ENCODE measurements around the gene GSN. TPM values are rescaled to one million over a fixed set of nuclear protein-coding genes. Genes with fewer than 3 reads are reported as not detected.

GSN gene
- total RNA-seq, 5 donors from 2014 or later (not counting 1 experiment from before 2014, with no cell fraction given) = 6.3 to 8.8 (median 8.4) TPM

GRCh38 chr9:121299467-121300282, 31.7 kb downstream of the GSN start:
- H3K9me3 Mint-ChIP-seq = no peaks in the 10 kb centered on the region
- ATAC-seq (replicated peaks in 1 of 4) (peak; percentile 58 to 74 (median 64)), DNase-seq (peak in 7 of 35 experiments; percentile 8 to 24 (median 16))
- POLR2A ChIA-PET = no interaction called here
- Histone ChIP-seq H3K4me1 (ENCODE audit: control insufficient read depth in 1 of 2, extremely low read depth in 1 of 2, insufficient read depth in 2 of 2, low read length in 2 of 2) (peaks cover 3 to 9% of the 10 kb centered on the region in 2 experiments), H3K27ac (ENCODE audit: low read length) (no peak overlapping the region), H3K4me3 (ENCODE audit: control insufficient read depth in 1 of 2, extremely low read depth in 1 of 2, low read length in 1 of 2) (peak overlapping the region; percentile 21 to 62), H3K36me3 (ENCODE audit: control insufficient read depth in 2 of 2, extremely low read depth in 1 of 2, insufficient read depth in 1 of 2, low read length in 1 of 2) (no peaks in the 10 kb centered on the region), H3K9me3 (no peaks in the 10 kb centered on the region), H3K27me3 (replicated peaks in 1 of 2; ENCODE audit: control insufficient read depth in 2 of 2, extremely low read depth in 1 of 2, insufficient read depth in 2 of 2, low read length in 1 of 2) (peaks cover 0 to 32% of the 10 kb centered on the region in 2 experiments)
- peaks cover 17% of the 10 kb centered on the region for H3K36me3 Mint-ChIP-seq
- peaks cover 16 to 17% of the 10 kb centered on the region in 2 donors for H3K27me3 Mint-ChIP-seq
- CTCF ChIA-PET = interaction anchor here in 1 of 2 donors (0.5 kb wide), 1 partner anchor 71 kb away, joined by 3 read pairs; no protein-coding TSS in a partner anchor
- H3K4me1 Mint-ChIP-seq = peaks cover 13 to 20% (median 19%) of the 10 kb centered on the region in 3 donors
- WGBS (ENCODE audit: insufficient coverage) = 5% methylated on average over 70 of the region's 74 CpGs
- H3K4me3 Mint-ChIP-seq = peak overlapping the region; percentile 66 to 71 (median 68)
- peak overlapping the region in 1 of 2 donors; percentile 28 for H3K27ac Mint-ChIP-seq

- Mint-ChIP-seq H3K36me3 (peaks cover 17% of the 10 kb centered on the region), H3K9me3 (no peaks in the 10 kb centered on the region), H3K27ac (no peak overlapping the region), H3K4me3 (peak overlapping the region; percentile 65 to 71 (median 68)), H3K4me1 (peaks cover 13 to 20% (median 19%) of the 10 kb centered on the region in 3 donors), H3K27me3 (peaks cover 16 to 17% of the 10 kb centered on the region in 2 donors)
- Histone ChIP-seq H3K4me3 (ENCODE audit: control insufficient read depth in 1 of 2, extremely low read depth in 1 of 2, low read length in 1 of 2) (peak overlapping the region in 1 of 2 donors; percentile 62), H3K9me3 (no peaks in the 10 kb centered on the region), H3K4me1 (ENCODE audit: control insufficient read depth in 1 of 2, extremely low read depth in 1 of 2, insufficient read depth in 2 of 2, low read length in 2 of 2) (peaks cover 3 to 9% of the 10 kb centered on the region in 2 experiments), H3K36me3 (ENCODE audit: control insufficient read depth in 2 of 2, extremely low read depth in 1 of 2, insufficient read depth in 1 of 2, low read length in 1 of 2) (no peaks in the 10 kb centered on the region), H3K27ac (ENCODE audit: low read length) (no peak overlapping the region), H3K27me3 (replicated peaks in 1 of 2; ENCODE audit: control insufficient read depth in 2 of 2, extremely low read depth in 1 of 2, insufficient read depth in 2 of 2, low read length in 1 of 2) (peaks cover 0 to 32% of the 10 kb centered on the region in 2 experiments)
- ATAC-seq (replicated peaks in 1 of 4) (no peak), DNase-seq (no peak)
- POLR2A ChIA-PET = no interaction called here
- CTCF ChIA-PET = no interaction called here
- 69% methylated on average over 9 of the region's 13 CpGs for WGBS (ENCODE audit: insufficient coverage)
Observed at GRCh38 chr9:121300283-121301119, 32.5 kb downstream of the GSN start.

- ChIA-PET CTCF (no interaction called here), POLR2A (no interaction called here)
- peaks cover 16 to 17% of the 10 kb centered on the region in 2 donors for H3K27me3 Mint-ChIP-seq
- H3K4me3 Mint-ChIP-seq = no peak overlapping the region
- no peak overlapping the region for H3K27ac Mint-ChIP-seq
- H3K4me1 Mint-ChIP-seq = peaks cover 13 to 20% (median 19%) of the 10 kb centered on the region in 3 donors
- H3K4me1 ChIP-seq (ENCODE audit: control insufficient read depth in 1 of 2, extremely low read depth in 1 of 2, insufficient read depth in 2 of 2, low read length in 2 of 2) = peaks cover 3 to 9% of the 10 kb centered on the region in 2 experiments
- H3K4me3 ChIP-seq (ENCODE audit: control insufficient read depth in 1 of 2, extremely low read depth in 1 of 2, low read length in 1 of 2) = no peak overlapping the region
- peaks cover 17% of the 10 kb centered on the region for H3K36me3 Mint-ChIP-seq
- peaks cover 0 to 30% of the 10 kb centered on the region in 2 experiments for H3K27me3 ChIP-seq (replicated peaks in 1 of 2; ENCODE audit: control insufficient read depth in 2 of 2, extremely low read depth in 1 of 2, insufficient read depth in 2 of 2, low read length in 1 of 2)
- DNase-seq (no peak), ATAC-seq (replicated peaks in 1 of 4) (no peak)
- H3K9me3 ChIP-seq = no peaks in the 10 kb centered on the region
- no peaks in the 10 kb centered on the region for H3K36me3 ChIP-seq (ENCODE audit: control insufficient read depth in 2 of 2, extremely low read depth in 1 of 2, insufficient read depth in 1 of 2, low read length in 1 of 2)
- WGBS (ENCODE audit: insufficient coverage) = 88% methylated on average over 11 of the region's 11 CpGs
- no peak overlapping the region for H3K27ac ChIP-seq (ENCODE audit: low read length)
- H3K9me3 Mint-ChIP-seq = no peaks in the 10 kb centered on the region
Observed at GRCh38 chr9:121301881-121302286, 33.9 kb downstream of the GSN start.

- H3K27me3 ChIP-seq (replicated peaks in 1 of 2; ENCODE audit: control insufficient read depth in 2 of 2, extremely low read depth in 1 of 2, insufficient read depth in 2 of 2, low read length in 1 of 2) = peaks cover 0 to 30% of the 10 kb centered on the region in 2 experiments
- H3K27ac ChIP-seq (ENCODE audit: low read length) = no peak overlapping the region
- no peaks in the 10 kb centered on the region for H3K9me3 Mint-ChIP-seq
- ATAC-seq (replicated peaks in 1 of 4) (no peak), DNase-seq (no peak)
- H3K4me1 ChIP-seq (ENCODE audit: control insufficient read depth in 1 of 2, extremely low read depth in 1 of 2, insufficient read depth in 2 of 2, low read length in 2 of 2) = peaks cover 3 to 9% of the 10 kb centered on the region in 2 experiments
- H3K27me3 Mint-ChIP-seq = peaks cover 16 to 17% of the 10 kb centered on the region in 2 donors
- no peak overlapping the region for H3K27ac Mint-ChIP-seq
- CTCF ChIA-PET = no interaction called here
- no peaks in the 10 kb centered on the region for H3K9me3 ChIP-seq
- POLR2A ChIA-PET = no interaction called here
- WGBS (ENCODE audit: insufficient coverage) = 100% methylated on average over 3 of the region's 5 CpGs
- H3K4me1 Mint-ChIP-seq = peaks cover 13 to 20% (median 19%) of the 10 kb centered on the region in 3 donors
- peaks cover 17% of the 10 kb centered on the region for H3K36me3 Mint-ChIP-seq
- no peak overlapping the region for H3K4me3 ChIP-seq (ENCODE audit: control insufficient read depth in 1 of 2, extremely low read depth in 1 of 2, low read length in 1 of 2)
- no peaks in the 10 kb centered on the region for H3K36me3 ChIP-seq (ENCODE audit: control insufficient read depth in 2 of 2, extremely low read depth in 1 of 2, insufficient read depth in 1 of 2, low read length in 1 of 2)
- H3K4me3 Mint-ChIP-seq = no peak overlapping the region
Observed at GRCh38 chr9:121302341-121302740, 34.4 kb downstream of the GSN start.

- H3K27ac Mint-ChIP-seq = no peak overlapping the region
- no peaks in the 10 kb centered on the region for H3K9me3 Mint-ChIP-seq
- no peaks in the 10 kb centered on the region for H3K36me3 ChIP-seq (ENCODE audit: control insufficient read depth in 2 of 2, extremely low read depth in 1 of 2, insufficient read depth in 1 of 2, low read length in 1 of 2)
- H3K27ac ChIP-seq (ENCODE audit: low read length) = no peak overlapping the region
- ATAC-seq (replicated peaks in 1 of 4) = no peak
- CTCF ChIA-PET = no interaction called here
- POLR2A ChIA-PET = no interaction called here
- H3K4me1 Mint-ChIP-seq = peaks cover 13 to 20% (median 19%) of the 10 kb centered on the region in 3 donors
- H3K36me3 Mint-ChIP-seq = peaks cover 19% of the 10 kb centered on the region
- 95% methylated on average over 13 of the region's 13 CpGs for WGBS (ENCODE audit: insufficient coverage)
- peaks cover 3 to 9% of the 10 kb centered on the region in 2 experiments for H3K4me1 ChIP-seq (ENCODE audit: control insufficient read depth in 1 of 2, extremely low read depth in 1 of 2, insufficient read depth in 2 of 2, low read length in 2 of 2)
- DNase-seq = no peak
- H3K4me3 Mint-ChIP-seq = no peak overlapping the region
- no peaks in the 10 kb centered on the region for H3K9me3 ChIP-seq
- no peak overlapping the region for H3K4me3 ChIP-seq (ENCODE audit: control insufficient read depth in 1 of 2, extremely low read depth in 1 of 2, low read length in 1 of 2)
- H3K27me3 Mint-ChIP-seq = peaks cover 16 to 17% of the 10 kb centered on the region in 2 donors
- peaks cover 0 to 30% of the 10 kb centered on the region in 2 experiments for H3K27me3 ChIP-seq (replicated peaks in 1 of 2; ENCODE audit: control insufficient read depth in 2 of 2, extremely low read depth in 1 of 2, insufficient read depth in 2 of 2, low read length in 1 of 2)
Observed at GRCh38 chr9:121302786-121303185, 34.8 kb downstream of the GSN start.
